Testis (tissue), 2 donors: Measurements from ENCODE around the gene FRMPD4.

Source experiments
- POLR2A ChIP-seq: fragments of 450-650 bp; IDR thresholded peaks from one replicate; pipeline ENCODE4 v1.6.1; 2017; ENCODE audit warnings: antibody characterized with exemption, mild to moderate bottlenecking, moderate library complexity
- TF ChIP-seq, protein P1 (sequence below), 3 experiments: fragments of 450-650 bp in 2 of 3; fragments of 200-600 bp in 1 of 3; sonication (generic) in 1 of 3; IDR thresholded peaks; one replicate each; pipeline ENCODE4 v1.5.1; 2016 to 2019; ENCODE audit warnings: antibody characterized with exemption in 3 of 3, mild to moderate bottlenecking in 2 of 3, moderate library complexity in 1 of 3

DNA sequence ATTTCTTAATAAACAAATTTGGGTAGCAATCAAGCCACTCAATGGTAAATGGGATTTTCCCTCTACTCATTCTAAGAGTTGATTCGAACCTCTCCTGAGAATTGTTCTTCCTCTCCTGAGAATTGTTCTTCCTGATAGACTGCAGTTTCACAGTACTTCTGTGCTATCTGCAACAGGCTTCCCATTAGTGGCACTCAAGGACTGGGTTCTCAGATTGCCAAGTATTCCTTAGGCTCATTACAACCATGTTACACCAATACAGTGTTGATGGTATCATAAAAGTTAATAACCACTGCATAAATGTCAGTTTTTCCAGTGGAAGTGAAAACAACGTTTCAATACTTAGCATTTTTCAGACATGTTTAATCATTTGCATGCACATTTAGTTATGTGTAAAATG lies 201.6 kb downstream of the FRMPD4 start:
- TF ChIP-seq, protein P1, sequence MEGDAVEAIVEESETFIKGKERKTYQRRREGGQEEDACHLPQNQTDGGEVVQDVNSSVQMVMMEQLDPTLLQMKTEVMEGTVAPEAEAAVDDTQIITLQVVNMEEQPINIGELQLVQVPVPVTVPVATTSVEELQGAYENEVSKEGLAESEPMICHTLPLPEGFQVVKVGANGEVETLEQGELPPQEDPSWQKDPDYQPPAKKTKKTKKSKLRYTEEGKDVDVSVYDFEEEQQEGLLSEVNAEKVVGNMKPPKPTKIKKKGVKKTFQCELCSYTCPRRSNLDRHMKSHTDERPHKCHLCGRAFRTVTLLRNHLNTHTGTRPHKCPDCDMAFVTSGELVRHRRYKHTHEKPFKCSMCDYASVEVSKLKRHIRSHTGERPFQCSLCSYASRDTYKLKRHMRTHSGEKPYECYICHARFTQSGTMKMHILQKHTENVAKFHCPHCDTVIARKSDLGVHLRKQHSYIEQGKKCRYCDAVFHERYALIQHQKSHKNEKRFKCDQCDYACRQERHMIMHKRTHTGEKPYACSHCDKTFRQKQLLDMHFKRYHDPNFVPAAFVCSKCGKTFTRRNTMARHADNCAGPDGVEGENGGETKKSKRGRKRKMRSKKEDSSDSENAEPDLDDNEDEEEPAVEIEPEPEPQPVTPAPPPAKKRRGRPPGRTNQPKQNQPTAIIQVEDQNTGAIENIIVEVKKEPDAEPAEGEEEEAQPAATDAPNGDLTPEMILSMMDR (IDR thresholded peaks at IDR 0.05) = no peak
- no peak for TF ChIP-seq POLR2A
